Stimulated activated CD8-positive, alpha-beta memory T cell treated with anti-CD3 and anti-CD28 coated beads, Interleukin-12 subunit alpha, Interleukin-12 subunit beta, amount 100 ng/mL, for 24 hours (primary cell): ENCODE measurements around the gene KLF11.
A peak's percentile ranks its signal among the peaks of the same experiment; 100 is the strongest.

Source experiments
- DNase-seq: peaks from one replicate; pipeline ENCODE4 v3.0.0-alpha.2; 2020; ENCODE audit errors: extremely low read depth

The KLF11 gene

DNA sequence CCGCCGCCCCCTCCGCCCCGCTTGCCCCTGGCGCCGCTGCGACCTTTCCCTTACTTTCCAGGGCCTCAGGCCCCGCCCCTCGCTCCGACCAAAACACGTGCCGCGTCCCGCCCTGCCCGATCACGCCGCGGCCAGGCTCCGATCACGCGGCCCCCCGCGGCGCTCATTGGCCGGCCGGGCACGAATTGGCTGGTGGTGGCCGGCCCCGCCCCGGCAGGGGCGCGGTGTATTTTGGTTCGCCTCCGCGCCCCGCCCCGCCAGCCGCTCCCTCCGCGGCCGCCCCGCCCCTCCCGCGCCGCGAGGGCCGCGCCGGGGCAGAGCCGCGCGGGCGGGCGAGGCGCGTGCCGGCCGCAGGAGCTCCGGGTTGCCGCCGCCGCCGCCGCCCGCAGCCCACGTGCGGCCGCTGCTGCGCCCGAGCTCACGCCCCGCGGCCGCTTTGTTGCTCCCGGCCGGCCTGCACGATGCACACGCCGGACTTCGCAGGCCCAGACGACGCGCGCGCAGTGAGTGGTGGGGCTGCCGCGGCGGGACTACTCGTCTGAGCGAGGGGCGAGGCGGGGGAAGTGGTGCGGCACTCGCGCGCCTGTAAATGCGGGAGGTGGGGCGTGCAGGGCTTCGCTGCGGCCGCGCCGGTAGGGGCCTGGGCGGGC, at the start of gene KLF11:
TSS of gene KLF11 (plus strand) at position 295 of the 650 bp plus-strand sequence. CDS start at position 462, 167 bp downstream.
- DNase-seq = peak; percentile 59

DNA sequence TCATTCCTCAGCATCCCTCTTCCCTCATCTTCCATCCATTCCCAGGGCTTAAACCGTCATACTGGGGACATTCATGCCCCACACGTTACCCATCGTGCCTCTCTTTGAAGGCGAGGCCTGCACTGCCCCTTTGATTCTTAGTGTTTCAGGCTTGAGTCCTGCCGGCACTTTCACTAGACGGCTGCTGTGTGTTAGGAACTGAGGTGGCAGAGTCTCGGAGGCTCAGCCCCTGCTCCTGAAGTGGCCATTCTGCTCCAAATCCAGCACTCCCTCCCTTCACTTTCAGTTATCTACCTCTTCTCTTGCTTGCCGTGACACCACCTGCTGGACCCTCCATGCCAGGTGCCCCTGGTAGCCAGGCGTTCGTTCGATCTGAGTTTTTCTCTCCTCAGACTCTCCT, 48.9 kb upstream of the KLF11 start:
- DNase-seq = no peak

DNA sequence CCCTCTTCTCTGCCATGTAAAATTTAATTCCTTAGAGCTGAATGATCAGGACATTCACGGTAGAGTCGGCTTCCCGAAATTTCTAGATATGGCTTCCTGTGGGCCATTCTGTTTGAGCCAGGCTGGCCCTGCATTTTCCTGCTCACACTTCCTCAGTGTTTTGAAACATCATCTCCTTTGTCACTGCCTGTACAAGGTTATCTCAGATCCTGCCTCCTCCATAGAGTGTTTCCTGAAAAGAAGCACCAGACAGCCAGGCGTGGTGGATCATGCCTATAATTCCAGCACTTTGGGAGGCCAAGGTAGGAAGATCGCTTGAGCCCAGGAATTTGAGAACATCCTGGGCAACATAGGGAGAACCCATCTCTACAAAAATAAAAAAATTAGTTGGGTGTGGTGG, 48.3 kb upstream of the KLF11 start:
- DNase-seq = no peak

GRCh38 chr2:9996321-9996720, 47.0 kb upstream of the KLF11 start:
- no peak for DNase-seq

- no peak for DNase-seq
These were observed 45.4 kb upstream of the KLF11 start for GRCh38 chr2:9997936-9998335.

- DNase-seq = no peak
These were observed 44.3 kb upstream of the KLF11 start for GRCh38 chr2:9998916-9999654.

GRCh38 chr2:9999693-10000092, 43.7 kb upstream of the KLF11 start:
- DNase-seq = no peak

DNA sequence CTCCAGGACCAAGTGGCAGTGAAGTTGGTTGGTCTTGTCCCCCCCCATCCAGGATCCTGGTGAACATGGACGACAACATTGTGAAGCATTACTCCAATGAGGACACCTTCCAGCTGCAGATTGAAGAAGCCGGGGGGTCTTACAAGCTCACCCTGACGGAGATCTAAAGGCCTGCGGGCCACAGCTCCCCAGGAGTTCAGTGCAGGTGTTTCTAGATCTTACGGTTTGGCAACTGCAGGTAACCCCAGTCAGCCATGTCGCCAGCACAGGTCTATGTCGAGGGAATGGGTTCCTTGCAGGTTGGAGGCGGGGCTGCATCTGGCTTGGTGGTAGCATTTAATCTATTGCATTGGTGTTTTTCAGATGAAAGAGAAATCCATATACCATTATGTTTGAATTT, 42.8 kb upstream of the KLF11 start:
- no peak for DNase-seq

DNA sequence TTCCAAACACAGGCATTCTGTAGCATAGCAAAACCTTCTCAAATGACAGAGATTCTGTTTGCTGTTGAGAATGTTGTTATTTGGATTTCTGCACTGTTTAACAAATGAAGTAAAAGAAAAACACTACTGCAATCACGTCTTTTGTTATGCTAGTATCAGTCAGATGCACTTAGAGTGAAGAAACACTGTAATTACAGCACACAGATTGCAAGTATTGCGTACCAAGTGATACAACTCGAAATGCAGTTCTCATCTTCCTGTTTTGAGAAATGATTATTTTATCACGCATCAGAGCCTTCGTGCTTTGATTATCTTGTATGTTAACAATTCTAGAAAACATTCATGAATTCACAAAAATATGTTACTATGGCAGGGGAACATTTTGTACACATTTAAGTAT, 41.8 kb upstream of the KLF11 start:
- no peak for DNase-seq

GRCh38 chr2:10002109-10002508, 41.2 kb upstream of the KLF11 start:
- DNase-seq = no peak

DNA sequence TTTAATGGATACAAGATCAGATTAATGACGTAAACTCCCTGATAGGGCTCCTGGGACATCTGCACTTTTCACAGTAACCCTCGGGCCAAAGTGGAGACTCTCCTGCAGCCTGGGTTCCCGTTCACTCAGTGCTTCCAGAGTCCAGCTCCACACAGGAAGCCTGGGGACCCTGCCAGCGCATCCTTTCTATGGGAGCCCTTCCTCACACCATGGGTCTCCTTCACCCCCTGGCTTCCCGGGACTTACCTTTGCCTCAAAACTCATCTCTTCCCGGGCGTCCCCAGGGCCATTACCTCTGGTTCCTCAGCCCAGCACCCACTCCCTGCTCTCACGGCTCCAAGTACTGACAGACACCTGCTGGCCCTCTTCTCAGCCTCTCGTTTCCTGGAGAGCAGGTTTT, 40.7 kb upstream of the KLF11 start:
- DNase-seq = no peak

DNA sequence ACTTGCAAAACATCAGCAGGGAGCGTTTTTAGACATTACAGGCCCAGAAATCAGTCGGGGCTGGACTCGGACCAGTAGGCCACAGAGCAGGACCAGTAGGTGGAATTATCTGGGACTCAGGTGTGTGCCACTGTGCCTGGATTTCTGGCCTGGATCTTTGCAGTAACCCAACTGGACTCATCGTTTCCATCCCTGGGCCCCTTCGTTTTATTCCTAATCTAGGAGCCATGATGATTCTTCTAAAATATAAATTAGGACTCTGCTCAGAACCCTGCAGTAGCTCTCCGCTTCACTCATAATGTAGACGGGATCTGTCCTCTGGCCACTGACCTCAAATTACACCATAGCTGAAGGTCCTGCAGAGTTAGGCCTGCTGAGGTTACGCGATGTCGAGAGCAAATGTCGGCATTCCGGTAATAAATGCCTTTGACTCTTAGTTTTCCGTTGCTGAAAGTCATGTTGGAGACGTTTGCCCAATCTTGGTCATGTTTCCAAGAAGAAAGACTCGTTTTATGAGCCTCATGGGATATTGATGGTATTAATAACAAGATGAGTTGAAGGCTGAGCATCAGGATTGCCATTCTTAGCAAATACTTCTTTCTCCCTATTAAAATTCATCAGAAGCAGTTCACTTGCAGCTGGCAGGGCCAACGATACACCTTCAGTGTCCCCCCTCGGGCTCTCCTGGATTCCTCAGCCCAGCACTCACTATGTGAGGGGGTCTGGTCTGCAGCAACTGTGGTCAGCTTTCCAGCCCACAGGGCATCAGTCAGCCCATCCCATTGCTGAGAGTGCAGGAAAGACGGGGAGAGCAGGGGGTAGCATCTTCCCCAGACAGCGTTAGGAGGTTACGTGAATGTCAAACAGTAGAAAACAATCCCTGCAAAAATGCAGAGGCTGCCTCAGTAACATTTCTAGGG, 39.9 kb upstream of the KLF11 start:
- no peak for DNase-seq

- DNase-seq = no peak
These were observed 38.9 kb upstream of the KLF11 start for GRCh38 chr2:10004401-10004800.

- no peak for DNase-seq
These were observed 38.5 kb upstream of the KLF11 start for GRCh38 chr2:10004836-10005235.

- DNase-seq = no peak
These were observed 37.7 kb upstream of the KLF11 start for GRCh38 chr2:10005461-10006235.

DNA sequence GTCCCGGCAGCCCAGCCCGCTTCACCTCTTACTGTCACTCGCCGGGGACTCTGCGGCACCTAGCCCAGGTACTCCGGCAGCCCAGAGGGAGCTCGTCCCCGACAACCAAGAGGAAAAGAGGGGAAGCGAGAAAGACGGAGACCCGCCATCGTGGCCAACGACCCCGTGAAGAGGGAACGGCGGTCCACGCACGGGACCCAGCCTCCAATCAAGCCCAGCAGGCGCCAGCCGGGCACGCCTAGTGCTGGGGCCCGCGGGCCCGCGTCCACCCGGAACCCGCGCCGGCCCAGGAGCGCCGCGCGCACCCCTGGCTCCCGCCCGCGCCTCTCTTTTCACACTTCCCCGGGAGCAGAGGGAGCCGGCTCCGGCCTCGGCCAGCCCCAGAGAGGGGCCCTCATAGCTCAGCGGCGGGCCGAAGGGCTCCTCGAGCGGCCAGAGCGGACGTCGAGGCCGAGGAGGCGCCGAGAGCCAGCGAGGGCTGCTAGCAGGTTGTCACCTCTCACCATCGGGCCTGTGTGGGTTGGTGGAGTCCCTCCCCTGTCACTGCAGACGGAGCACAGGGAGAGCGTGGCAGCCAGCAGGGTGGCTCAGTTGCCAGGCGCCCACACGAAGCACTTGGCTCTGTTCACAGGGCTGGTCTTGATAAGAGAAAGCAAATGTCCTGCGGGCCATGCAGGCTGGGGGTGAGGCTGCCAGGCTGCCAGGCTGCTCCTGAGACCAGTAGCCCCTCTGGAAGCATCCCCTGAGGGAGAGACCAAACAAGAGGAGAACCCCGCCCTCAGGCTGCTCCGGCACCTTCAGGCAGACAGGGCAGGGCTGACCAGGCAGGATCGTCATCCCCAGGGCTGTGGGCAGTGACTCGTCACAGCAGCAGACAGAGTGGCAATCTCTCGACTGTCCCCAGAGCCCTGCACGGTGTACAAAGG, 36.9 kb upstream of the KLF11 start:
- DNase-seq = no peak

DNA sequence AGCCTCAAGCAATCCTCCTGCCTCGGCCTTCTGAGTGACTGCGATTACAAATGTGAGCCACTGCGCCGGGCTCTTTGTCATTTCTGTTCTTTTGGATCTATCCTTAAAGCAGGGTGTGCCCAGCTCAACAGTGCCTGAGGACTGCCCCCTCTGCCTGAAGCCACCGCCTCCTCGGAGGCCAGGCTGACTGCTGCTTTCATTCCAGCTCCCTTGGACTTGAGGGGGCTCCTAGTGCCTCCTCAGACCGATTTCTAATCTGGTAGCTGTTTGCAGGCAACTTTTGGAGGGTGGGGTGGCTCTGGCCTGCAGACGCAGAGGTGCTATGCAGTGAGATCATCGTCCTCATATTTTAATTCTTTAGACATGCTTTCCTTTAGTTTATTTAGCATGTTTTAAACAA, 35.9 kb upstream of the KLF11 start:
- DNase-seq = no peak

DNA sequence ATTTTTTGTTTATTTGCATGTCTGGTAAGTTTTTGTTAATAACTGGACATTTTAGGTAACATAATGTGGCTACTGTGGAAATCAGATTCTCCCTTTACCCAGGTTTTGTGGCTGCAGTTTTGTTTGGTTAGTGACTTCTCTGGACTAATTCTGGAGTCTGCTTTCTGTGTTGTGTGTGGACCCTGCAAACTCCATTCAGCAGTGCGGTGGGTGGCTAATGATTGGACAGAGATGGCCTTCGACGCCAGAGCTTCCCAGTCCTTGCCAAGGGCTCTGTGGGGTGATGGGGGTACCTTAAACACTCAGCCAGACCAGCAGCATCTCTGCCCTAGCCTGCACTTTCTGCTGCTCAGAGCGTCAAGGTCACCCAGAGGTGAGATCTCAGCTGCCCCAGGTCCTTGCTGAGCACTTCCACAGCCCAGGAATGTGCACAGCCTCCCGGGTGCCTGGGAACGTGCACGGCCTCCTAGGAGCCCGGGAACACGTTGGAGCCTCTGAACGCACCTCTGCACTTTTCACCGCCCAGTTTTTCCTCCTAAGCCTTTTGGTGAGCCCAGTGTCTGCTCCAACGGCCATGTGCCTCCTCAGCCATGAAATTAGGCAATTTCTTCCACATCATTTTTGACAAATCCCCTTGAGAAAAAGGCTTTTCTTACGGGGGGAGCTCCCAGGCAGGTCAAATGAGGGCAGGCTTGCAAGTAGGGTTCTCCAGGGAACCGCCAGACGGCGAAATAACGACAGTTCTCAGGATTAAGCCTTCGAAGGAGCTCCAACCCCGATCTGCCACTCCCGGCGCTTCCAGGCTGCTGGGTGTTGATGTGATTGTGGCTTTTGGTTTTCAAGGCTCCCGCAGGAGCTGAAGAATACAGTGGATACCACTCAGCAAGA, 35.2 kb upstream of the KLF11 start:
- no peak for DNase-seq

GRCh38 chr2:10008809-10009176, 34.6 kb upstream of the KLF11 start:
- DNase-seq = no peak
